Right lobe of liver (tissue), 4 donors: ENCODE measurements around the gene BRK1.

ENCODE experiments used
- POLR2A ChIP-seq: fragments of 450-650 bp; IDR thresholded peaks from one replicate; pipeline ENCODE4 v1.6.1; 2017; ENCODE audit warnings: antibody characterized with exemption, mild to moderate bottlenecking
- TF ChIP-seq, protein P1 (sequence below), 4 donors: fragments of 200-600 bp in 3 of 4; fragments of 450-650 bp in 1 of 4; IDR thresholded peaks; one replicate each; pipeline versions ENCODE4 v1.5.1 to v1.8.0; 2016 to 2022; ENCODE audit warnings: antibody characterized with exemption in 4 of 4, mild to moderate bottlenecking in 2 of 4
- donor health status: DM: no; HTN: no; CAD: no.
- donor health status: DM: no; HTN: no; CAD: no.
- donor health status: DM: no; HTN: yes; CAD: no.

GRCh38 chr3:10115326-10116137, at the start of gene BRK1:
- TF ChIP-seq, protein P1, sequence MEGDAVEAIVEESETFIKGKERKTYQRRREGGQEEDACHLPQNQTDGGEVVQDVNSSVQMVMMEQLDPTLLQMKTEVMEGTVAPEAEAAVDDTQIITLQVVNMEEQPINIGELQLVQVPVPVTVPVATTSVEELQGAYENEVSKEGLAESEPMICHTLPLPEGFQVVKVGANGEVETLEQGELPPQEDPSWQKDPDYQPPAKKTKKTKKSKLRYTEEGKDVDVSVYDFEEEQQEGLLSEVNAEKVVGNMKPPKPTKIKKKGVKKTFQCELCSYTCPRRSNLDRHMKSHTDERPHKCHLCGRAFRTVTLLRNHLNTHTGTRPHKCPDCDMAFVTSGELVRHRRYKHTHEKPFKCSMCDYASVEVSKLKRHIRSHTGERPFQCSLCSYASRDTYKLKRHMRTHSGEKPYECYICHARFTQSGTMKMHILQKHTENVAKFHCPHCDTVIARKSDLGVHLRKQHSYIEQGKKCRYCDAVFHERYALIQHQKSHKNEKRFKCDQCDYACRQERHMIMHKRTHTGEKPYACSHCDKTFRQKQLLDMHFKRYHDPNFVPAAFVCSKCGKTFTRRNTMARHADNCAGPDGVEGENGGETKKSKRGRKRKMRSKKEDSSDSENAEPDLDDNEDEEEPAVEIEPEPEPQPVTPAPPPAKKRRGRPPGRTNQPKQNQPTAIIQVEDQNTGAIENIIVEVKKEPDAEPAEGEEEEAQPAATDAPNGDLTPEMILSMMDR (IDR thresholded peaks at IDR 0.05): no peak
- TF ChIP-seq POLR2A: peak; percentile 98
